OCI-LY3 (cell line): ENCODE measurements around the gene TP53INP2.

Experiments used
- CTCF ChIP-seq: fragments of 200-600, 300-600 bp; sonication (generic); IDR thresholded peaks from 2 replicates; pipeline ENCODE4 v1.5.1; 2014; ENCODE audit warnings: antibody characterized with exemption, low read length, low read depth
- EZH2phosphoT487 ChIP-seq: fragments of 200-600 bp; shearing (Covaris generic); IDR thresholded peaks from 2 replicates; pipeline ENCODE4 v1.6.1; 2018; ENCODE audit warnings: antibody characterized with exemption, mixed run types, low read depth

- TF ChIP-seq CTCF: 0 out of 2 replicates have a peak, but pooled peaks have one; percentile 13
- no peak for TF ChIP-seq EZH2phosphoT487
These were observed 49.7 kb downstream of the TP53INP2 start for GRCh38 chr20:34753706-34754461.
